ENCODE results near the gene IL18. TPM values are rescaled to one million over a fixed set of nuclear protein-coding genes. Genes with fewer than 3 reads are reported as not detected.
A peak's percentile ranks its signal among the peaks of the same experiment; 100 is the strongest.
"Not testable (repeated sequence)": the region's sequence is repeated elsewhere in the genome, so short reads cannot be mapped to it uniquely, and the experiment has no call there.

Gene IL18
- total RNA-seq, 1 donor from 2014 or later, result not detected

DNA sequence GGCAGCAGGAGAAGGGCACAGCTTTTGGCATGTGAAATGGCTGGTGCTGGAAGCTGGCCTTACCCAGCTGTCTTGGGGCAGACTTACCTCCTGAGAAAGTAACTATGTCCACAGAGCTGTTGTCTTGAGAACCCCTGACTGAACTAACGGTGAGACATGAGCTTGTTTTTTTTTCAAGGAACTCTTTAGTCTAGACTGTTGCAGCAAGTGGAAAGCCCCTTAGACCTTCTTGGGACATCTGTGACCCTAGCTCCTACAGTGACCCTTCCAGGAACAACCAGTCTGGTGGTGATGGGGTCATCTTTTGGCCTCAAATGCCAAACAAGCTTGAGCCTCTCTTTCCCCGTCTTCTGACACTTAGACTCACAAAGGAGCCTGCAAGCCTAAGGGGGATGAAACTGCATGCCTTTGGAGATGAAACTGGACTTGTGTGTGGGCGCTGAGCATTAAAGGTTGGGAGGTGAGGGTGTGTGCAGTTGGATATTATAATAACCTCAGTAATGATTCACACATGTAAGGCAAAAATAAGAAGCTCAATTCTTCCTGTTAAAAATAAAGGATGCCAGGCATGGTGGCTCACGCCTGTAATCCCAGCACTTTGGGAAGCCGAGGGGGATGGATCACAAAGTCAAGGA is 41.8 kb downstream of the IL18 start:
- DNase-seq (ENCODE audit: low read depth in 2 of 2), result no peak

DNA sequence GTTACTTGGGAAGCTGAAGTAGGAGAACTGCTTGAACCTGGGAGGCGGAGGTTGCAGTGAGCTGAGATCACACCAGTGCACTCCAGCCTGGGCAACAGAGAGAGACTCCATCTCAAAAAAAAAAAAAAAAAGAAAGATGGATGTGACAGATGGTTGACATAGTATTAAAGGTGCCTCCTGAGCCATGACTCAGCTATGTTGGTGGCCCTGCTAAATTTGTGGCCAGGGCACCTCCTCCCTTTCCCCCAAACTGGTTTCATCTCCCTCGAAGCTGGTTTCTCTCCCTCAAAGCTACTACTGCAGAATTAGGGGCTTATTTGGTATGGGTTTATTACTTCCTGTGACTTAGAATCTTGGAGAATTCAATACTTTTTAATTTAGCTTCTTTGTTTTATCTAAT is 45.7 kb downstream of the IL18 start:
- DNase-seq (ENCODE audit: low read depth in 2 of 2), result no peak

DNA sequence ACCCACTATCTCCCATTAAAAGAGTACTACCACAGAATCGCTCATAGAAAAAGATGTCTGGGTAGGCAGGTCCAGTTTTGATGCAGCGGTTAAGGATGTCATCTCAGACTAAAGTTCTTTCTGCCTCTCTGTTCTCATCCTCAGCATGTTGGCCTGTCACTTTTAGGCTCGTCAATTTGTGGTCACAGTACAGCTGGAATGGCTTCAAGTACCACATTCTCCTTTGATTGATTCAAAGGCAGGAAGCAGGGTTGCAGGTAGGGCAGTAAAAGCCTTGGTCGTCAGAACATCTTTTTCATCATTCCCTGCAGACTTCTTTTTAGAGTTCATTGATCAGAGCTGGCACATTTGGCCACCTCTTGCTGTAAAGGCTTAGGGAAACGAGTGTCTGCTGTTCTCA is 48.5 kb downstream of the IL18 start:
- no peak for DNase-seq (ENCODE audit: low read depth in 2 of 2)

DNA sequence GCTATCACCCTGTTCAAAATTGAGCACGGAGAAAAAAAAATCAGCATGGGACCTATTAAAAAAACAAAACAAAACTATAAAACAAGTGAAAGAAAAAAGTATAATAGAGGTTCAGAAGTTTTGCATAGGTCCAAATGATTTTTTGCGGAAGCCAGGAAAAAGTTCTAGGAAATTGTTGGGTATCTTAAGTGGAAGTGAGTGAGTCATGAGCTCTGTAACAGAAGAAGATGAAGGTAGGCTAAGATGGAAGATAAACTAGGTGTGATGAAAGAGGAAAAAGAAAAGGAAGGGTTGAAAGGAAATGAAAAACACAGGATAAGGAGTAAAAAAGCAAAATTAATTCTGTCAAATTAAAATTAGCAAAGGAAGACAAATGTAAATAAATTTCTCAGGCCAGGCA is 49.4 kb downstream of the IL18 start:
- no peak for DNase-seq (ENCODE audit: low read depth in 2 of 2)

DNA sequence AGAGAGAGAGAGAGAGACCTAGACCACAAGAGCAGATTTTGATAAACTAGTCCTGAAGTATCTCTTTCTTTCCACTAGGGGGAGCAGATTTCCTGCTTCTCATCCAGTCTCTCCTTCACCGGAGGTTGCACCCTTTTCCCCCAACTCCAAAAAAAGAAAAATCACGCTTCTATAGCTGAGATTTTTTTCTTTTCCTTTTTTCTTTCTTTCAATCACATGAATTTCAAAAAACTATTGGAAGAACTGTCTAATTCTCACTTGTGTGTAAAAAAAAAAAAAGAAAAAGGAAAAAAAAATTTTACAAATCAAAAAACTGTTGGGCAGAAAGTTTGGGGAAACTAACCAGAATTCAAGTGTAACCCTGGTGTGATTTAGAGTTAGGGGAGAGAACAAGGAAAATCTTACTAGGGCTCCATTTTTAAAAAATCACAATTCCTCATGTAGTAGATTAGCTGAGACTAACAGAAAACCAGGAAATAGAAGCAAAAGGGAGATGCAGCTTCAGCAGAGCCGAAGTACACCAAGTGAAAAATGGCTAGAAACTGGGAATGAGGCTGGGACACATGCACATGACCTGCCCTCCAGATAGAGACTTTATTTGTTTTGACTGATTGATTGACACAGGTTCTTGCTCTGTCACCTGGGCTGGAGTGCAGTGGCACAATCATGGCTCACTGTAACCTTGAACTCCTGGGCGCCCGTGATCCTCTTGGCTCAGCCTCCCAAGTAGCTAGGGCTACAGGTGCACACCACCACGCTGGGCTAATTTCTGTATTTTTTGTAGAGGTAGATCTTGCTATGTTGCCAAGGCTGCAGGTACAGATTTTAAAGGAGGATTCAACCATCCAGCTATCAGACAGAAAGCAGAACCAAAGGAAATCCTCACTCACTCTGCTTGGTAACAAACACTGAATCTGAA is 50.1 kb downstream of the IL18 start:
- peak; percentile 65 to 68 for DNase-seq (ENCODE audit: low read depth in 2 of 2)

DNA sequence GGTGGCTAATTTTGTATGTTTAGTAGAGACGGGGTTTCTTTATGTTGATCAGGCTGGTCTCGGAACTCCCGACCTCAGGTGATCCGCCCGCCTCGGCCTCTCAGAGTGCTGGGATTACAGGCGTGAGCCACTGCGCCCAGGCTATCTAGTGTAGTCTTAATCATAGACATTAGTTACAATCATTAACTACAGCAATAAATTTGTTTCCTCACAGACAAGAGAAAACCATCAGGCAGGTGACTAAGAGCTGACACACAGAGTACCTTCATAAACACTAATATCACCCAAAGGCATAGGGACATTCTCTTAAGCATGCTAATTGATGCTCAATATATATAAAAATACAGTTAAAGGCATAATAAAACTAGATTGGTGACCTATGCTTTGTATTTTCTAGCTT is 57.8 kb downstream of the IL18 start:
- no peak for DNase-seq (ENCODE audit: low read depth in 2 of 2)

DNA sequence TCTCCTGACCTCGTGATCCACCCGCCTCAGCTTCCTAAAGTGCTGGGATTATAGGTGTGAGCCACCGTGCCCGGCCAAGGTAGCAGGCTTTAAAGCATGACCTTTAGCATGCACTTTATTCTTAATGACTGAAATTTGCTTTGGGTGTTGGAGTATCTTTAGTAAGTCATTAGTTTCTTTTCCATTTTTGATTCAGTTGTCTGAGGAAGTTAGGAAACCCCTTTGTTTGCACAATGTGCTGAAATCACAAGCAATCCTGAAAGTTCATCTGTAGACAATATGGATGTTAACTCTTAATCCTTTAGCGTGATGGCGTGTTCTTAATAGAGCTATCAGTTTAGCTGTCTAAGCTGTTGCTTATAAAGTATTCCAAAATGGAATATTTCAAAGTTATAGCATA is 60.4 kb downstream of the IL18 start:
- DNase-seq (ENCODE audit: low read depth in 2 of 2), result no peak

DNA sequence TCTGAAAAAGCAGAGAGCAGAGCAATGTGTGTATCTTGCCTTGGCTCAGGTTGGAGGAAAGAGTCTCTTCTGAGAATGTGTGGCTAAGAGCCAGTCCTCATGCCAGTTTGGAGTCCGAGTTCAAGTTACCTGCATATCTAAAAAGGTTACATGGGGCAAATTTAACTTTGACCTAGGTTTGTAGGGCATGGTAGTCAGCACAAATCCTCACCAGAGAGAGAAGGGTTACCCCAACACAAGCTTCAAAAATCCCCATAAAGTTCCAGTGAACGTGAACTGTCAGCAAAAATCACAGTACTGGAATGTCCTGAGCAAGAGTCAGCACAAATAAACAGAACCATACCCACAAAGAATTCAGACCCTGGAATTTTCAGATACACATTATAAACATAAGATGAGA is 63.4 kb downstream of the IL18 start:
- no peak for DNase-seq (ENCODE audit: low read depth in 2 of 2)

DNA sequence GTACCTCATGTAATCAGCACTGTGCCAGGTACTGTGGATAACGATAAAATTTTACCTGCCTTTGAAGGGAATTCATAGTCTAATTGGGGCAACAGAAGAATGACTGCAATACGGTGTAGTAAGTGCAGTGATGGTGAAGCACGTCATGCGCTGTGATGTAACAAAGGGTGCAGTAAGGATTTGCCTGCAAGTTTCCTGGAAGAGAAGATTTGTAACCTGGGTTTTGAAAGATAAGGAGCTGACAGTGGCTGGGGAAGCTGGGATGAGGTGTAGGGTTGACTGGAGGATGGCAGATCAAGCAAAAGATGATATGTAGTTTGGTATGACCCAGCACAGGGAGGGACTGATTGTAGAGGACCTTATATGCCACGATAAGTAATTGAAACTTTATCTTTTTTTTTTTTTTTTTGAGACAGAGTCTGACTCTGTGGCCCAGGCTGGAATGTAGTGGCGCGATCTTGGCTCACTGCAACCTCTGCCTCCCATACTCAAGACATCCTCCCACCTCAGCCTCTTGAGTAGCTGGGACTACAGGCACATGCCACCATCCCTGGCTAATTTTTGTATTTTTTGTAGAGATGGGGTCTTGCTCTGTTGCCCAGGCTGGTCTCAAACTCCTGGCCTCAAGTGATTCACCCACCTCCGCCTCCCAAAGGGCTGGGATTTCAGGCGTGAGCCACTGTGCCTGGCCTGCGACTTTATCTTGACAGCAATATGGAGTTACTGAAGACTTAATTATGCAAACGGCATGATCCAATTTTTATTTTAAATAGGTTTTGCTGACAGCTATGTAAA is 66.0 kb downstream of the IL18 start:
- DNase-seq (ENCODE audit: low read depth in 2 of 2), result no peak

DNA sequence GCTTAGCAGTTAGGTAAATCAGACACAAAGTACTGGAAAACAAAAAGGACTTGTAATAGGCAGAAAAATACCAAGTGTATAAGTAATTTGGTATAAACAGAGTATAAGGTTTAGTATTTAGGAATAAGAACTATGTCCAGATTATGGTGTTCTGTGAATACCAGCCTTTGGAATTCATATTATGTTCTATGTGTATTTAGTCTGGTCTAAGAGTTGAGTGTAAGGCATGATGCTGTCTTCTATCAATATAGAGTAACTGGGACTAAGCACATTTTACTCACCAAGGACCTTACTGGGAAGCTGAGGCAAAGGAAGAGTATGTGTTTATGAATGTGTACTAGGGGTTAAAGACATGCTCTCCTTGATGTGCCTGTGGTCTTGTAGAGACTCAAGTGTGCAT is 67.7 kb downstream of the IL18 start:
- no peak for DNase-seq (ENCODE audit: low read depth in 2 of 2)

DNA sequence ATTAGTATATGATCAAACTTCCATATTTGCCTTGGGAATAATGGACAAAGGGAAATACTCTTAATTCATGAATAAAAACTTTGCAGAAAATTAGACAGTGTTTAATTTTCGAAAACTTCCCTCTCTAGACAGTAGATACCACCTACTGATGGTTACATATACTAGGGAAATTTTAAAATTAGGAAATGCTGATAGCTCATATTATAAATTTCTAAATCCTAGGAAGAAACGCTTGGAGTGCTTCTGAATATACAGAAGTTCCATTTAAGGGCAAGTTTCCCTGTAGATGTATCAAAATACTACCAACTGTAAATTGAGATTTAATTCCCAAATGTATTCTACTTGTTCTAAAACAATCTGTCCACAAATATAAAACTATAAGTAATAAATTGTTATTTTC is 68.6 kb downstream of the IL18 start:
- not testable (repeated sequence) for DNase-seq (ENCODE audit: low read depth in 2 of 2)

Other genes starting within 250 kb of the IL18 start
- 0.65 TPM in 1 of 2 replicates, not detected in the other for gene C11orf52, start 245.2 kb downstream of the IL18 start, total RNA-seq
- gene DIXDC1, start 226.8 kb downstream of the IL18 start, total RNA-seq, result 2.4 and 7.6 TPM in 2 replicates
- gene DLAT, start 138.7 kb downstream of the IL18 start, total RNA-seq, result 22.0 and 26.6 TPM in 2 replicates
- gene PIH1D2, start 90.1 kb downstream of the IL18 start, total RNA-seq, result 0.40 and 0.87 TPM in 2 replicates
- gene NKAPD1, start 89.8 kb downstream of the IL18 start, total RNA-seq, result 12.0 and 14.1 TPM in 2 replicates
- 98.1 and 115 TPM in 2 replicates for gene TIMM8B, start 77.3 kb downstream of the IL18 start, total RNA-seq
- 158 and 170 TPM in 2 replicates for gene SDHD, start 77.2 kb downstream of the IL18 start, total RNA-seq
- gene TEX12, start 3.3 kb upstream of the IL18 start, total RNA-seq, result under 0.01 TPM in 1 of 2 replicates, not detected in the other
- gene BCO2, start 11.4 kb upstream of the IL18 start, total RNA-seq, result 0.22 and 0.60 TPM in 2 replicates
- 24.2 and 39.5 TPM in 2 replicates for gene PTS, start 62.3 kb upstream of the IL18 start, total RNA-seq
- gene PLET1, start 96.8 kb upstream of the IL18 start, total RNA-seq, result not detected in 2 replicates